HepG2 (cell line): ENCODE measurements around the gene TTBK2. TPM values are rescaled to one million over a fixed set of nuclear protein-coding genes. Genes with fewer than 3 reads are reported as not detected.

ENCODE experiments used
- ATAC-seq: fragments of 200-7000 bp; cut with Tn5 transposase; 3 replicates; pipeline ENCODE4 v1.9.1; 2020; ENCODE audit warnings: mild to moderate bottlenecking, moderate library complexity
- BruUV-seq: library from RNA; stranded (reverse); fragments of 400-500 nt; replicated peaks from 2 replicates; lab custom pipeline; 2021; lab: Mats Ljungman, UMichigan
- CTCF ChIA-PET: fragments of 300-600 bp; formaldehyde crosslinking; extraction: SDS; loops from one replicate; lab custom pipeline; 2021; ENCODE audit warnings: low total read pairs, inconsistent platforms, low intra/inter-chr PET ratio; lab: Yijun Ruan, JAX
- POLR2A ChIA-PET: fragments of 350-600 bp; sonication (Branson Sonifier 250); formaldehyde crosslinking; loops from one replicate; lab custom pipeline; 2020; ENCODE audit warnings: antibody characterized with exemption, inconsistent platforms; lab: Yijun Ruan, JAX
- DNase-seq: peaks from one replicate; pipeline ENCODE4 v3.0.0-alpha.2; 2015; ENCODE audit warnings: low spot score
- FAIRE-seq: peaks from 3 replicates; lab custom pipeline; 2011; peaks lifted over from hg19 to GRCh38; lab: Jason Lieb, UNC
- H2AFZ ChIP-seq: one replicate; pipeline ENCODE4 v1.6.1; 2011; ENCODE audit warnings: low read length, inconsistent platforms
- H3K27ac ChIP-seq: fragments of 300-600 bp; 3 replicates; pipeline ENCODE4 v1.8.0; 2011; ENCODE audit warnings: mixed run types, mild to moderate bottlenecking, mixed read lengths, low read length, inconsistent platforms; ENCODE audit not compliant: insufficient read depth; ENCODE audit errors: extremely low read length
- H3K27me3 ChIP-seq, 2 experiments: fragments of 200-600 bp in 1 of 2; 2 replicates in 1 of 2; 3 replicates in 1 of 2; pipeline versions ENCODE4 v1.6.0 to v1.8.0; 2011; ENCODE audit warnings: low read length in 2 of 2, mild to moderate bottlenecking in 2 of 2, moderate library complexity in 2 of 2, inconsistent platforms in 1 of 2; ENCODE audit not compliant: insufficient read depth in 2 of 2, control insufficient read depth in 1 of 2
- H3K36me3 ChIP-seq, 2 experiments: fragments of 200-600 bp in 1 of 2; replicated peaks in 1 of 2; 2 replicates in 1 of 2; 3 replicates in 1 of 2; pipeline versions ENCODE4 v1.5.1 to v1.8.0; 2011; ENCODE audit warnings: low read length in 2 of 2, inconsistent platforms in 1 of 2; ENCODE audit not compliant: insufficient read depth in 2 of 2, control insufficient read depth in 1 of 2
- H3K4me1 ChIP-seq: 2 replicates; pipeline ENCODE4 v1.5.1; 2012; ENCODE audit warnings: low read length, inconsistent platforms; ENCODE audit not compliant: insufficient read depth
- H3K4me2 ChIP-seq: 2 replicates; pipeline ENCODE4 v1.6.0; 2011; ENCODE audit warnings: low read depth, low read length, inconsistent platforms
- H3K4me3 ChIP-seq, 3 experiments: fragments of 200-600 bp in 1 of 3; sonication (generic), shearing (Covaris generic) in 1 of 3; replicated peaks in 1 of 3; 2 replicates each; pipeline ENCODE4 v1.5.1; 2011 to 2016; ENCODE audit warnings: low read length in 3 of 3, inconsistent platforms in 2 of 3, low read depth in 2 of 3, mild to moderate bottlenecking in 2 of 3, control low read depth in 1 of 3, mixed read lengths in 1 of 3; ENCODE audit not compliant: insufficient read depth in 1 of 3
- H3K79me2 ChIP-seq: one replicate; pipeline ENCODE4 v1.6.1; 2011; ENCODE audit warnings: low read length, inconsistent platforms; ENCODE audit not compliant: insufficient read depth
- H3K9ac ChIP-seq: 2 replicates; pipeline ENCODE4 v1.6.0; 2011; ENCODE audit warnings: mild to moderate bottlenecking, low read depth, low read length, inconsistent platforms; ENCODE audit not compliant: insufficient read depth
- H3K9me3 ChIP-seq: 2 replicates; pipeline ENCODE4 v1.5.1; 2012; ENCODE audit warnings: mild to moderate bottlenecking, low read length
- H4K20me1 ChIP-seq: 2 replicates; pipeline ENCODE4 v1.6.0; 2011; ENCODE audit warnings: inconsistent platforms, mild to moderate bottlenecking, low read length, moderate library complexity; ENCODE audit not compliant: insufficient read depth
- CSRNP2 ChIP-seq: sonication (generic); formaldehyde crosslinking; conservative IDR thresholded peaks from 2 replicates; pipeline ENCODE4 v1.8.0; 2022; ENCODE audit warnings: low read depth, missing genetic modification reagents
- DMTF1 ChIP-seq: sonication (generic); formaldehyde crosslinking; IDR thresholded peaks from 2 replicates; pipeline ENCODE4 v1.4.0; 2020; ENCODE audit warnings: mild to moderate bottlenecking, missing genetic modification reagents
- FOSL1 ChIP-seq: sonication (generic); formaldehyde crosslinking; IDR thresholded peaks from 2 replicates; pipeline ENCODE4 v1.9.0; 2021; ENCODE audit warnings: missing genetic modification reagents, borderline replicate concordance
- FOXO1 ChIP-seq: sonication (generic); formaldehyde crosslinking; IDR thresholded peaks from 2 replicates; pipeline ENCODE4 v1.4.0; 2020; ENCODE audit warnings: missing genetic modification reagents
- MATR3 ChIP-seq: sonication (generic); formaldehyde crosslinking; IDR thresholded peaks from 2 replicates; pipeline ENCODE4 v1.4.0; 2020; ENCODE audit warnings: missing genetic modification reagents
- PCBP2 ChIP-seq: fragments of 200-400 bp; formaldehyde crosslinking; optimal IDR thresholded peaks from 2 replicates; pipeline ENCODE3; 2018; ENCODE audit warnings: low read length, low read depth; ENCODE audit not compliant: poor library complexity, severe bottlenecking
- POLR2A ChIP-seq, 2 experiments: IDR thresholded peaks; 2 replicates each; pipeline ENCODE4 v1.6.1; 2011; ENCODE audit warnings: low read depth in 2 of 2, low read length in 2 of 2, mild to moderate bottlenecking in 1 of 2, moderate library complexity in 1 of 2; ENCODE audit not compliant: insufficient read depth in 1 of 2
- PREB ChIP-seq: sonication (generic); formaldehyde crosslinking; IDR thresholded peaks from 2 replicates; pipeline ENCODE4 v1.4.0; 2020; ENCODE audit warnings: missing genetic modification reagents
- RFXAP ChIP-seq: sonication (generic); formaldehyde crosslinking; IDR thresholded peaks from 2 replicates; pipeline ENCODE4 v1.4.0; 2020; ENCODE audit warnings: missing genetic modification reagents, borderline replicate concordance
- RXRA ChIP-seq: sonication (generic); formaldehyde crosslinking; IDR thresholded peaks from 2 replicates; pipeline ENCODE4 v1.5.1; 2020; ENCODE audit warnings: missing genetic modification reagents
- SMARCE1 ChIP-seq: fragments of 450-650 bp; IDR thresholded peaks from 2 replicates; pipeline ENCODE4 v1.6.1; 2017; ENCODE audit warnings: borderline replicate concordance
- SNRNP70 ChIP-seq: fragments of 200-400 bp; formaldehyde crosslinking; IDR thresholded peaks from 2 replicates; pipeline ENCODE4 v1.6.1; 2017; ENCODE audit warnings: mild to moderate bottlenecking, low read depth, low read length, moderate library complexity
- ZNF17 ChIP-seq: sonication (generic); formaldehyde crosslinking; IDR thresholded peaks from 2 replicates; pipeline ENCODE4 v1.5.0; 2020; ENCODE audit warnings: mild to moderate bottlenecking, missing genetic modification reagents
- ZNF512B ChIP-seq: sonication (generic); formaldehyde crosslinking; IDR thresholded peaks from 2 replicates; pipeline ENCODE4 v1.5.1; 2020; ENCODE audit warnings: missing genetic modification reagents, mild to moderate bottlenecking, borderline replicate concordance
- ZNF737 ChIP-seq: sonication (generic); formaldehyde crosslinking; IDR thresholded peaks from 2 replicates; pipeline ENCODE4 v1.5.0; 2020; ENCODE audit warnings: missing genetic modification reagents, mild to moderate bottlenecking, borderline replicate concordance
- ZNF747 ChIP-seq: sonication (generic); formaldehyde crosslinking; IDR thresholded peaks from 2 replicates; pipeline ENCODE4 v1.8.1; 2023; ENCODE audit warnings: missing genetic modification reagents, mild to moderate bottlenecking, borderline replicate concordance
- ZNF780A ChIP-seq: sonication (generic); formaldehyde crosslinking; IDR thresholded peaks from 2 replicates; pipeline ENCODE4 v1.8.0; 2022; ENCODE audit warnings: mild to moderate bottlenecking, missing genetic modification reagents, moderate library complexity
- WGBS: methylation state at CpG from one replicate; pipeline ENCODE4 v1.1.6; 2017; ENCODE audit warnings: low lambda C conversion rate; 5-methylcytosine and 5-hydroxymethylcytosine counted together
- in situ Hi-C: cut with HindIII; loops from 2 replicates; pipeline ENCODE4 v1.10.0; 2017; ENCODE audit warnings: low pct_unique_long_range_greater_than_20kb; ENCODE audit not compliant: extremely low pct_ligation_motif_present
- intact Hi-C: fragments of 100-400 bp; cut with micrococcal nuclease; formaldehyde crosslinking; loops from one replicate; pipeline ENCODE4 v1.10.0; 2022; ENCODE audit not compliant: unreplicated experiment
- polyA plus RNA-seq, 8 experiments: library from polyadenylated mRNA; depleted of rRNA in 3 of 8; stranded (reverse) in 7 of 8; unstranded in 1 of 8; fragments of >200 nt; fragmentation: Illumina TruSeq in 4 of 8; extraction: Trizol in 4 of 8; gene quantifications; 2 replicates each; pipeline versions ENCODE4 v1.2.1 to v1.2.3, GENCODE V29; 2011 to 2016; ENCODE audit warnings: low read depth in 4 of 8, missing spikeins in 1 of 8, mixed read lengths in 1 of 8; ENCODE audit not compliant: insufficient read depth in 1 of 8
- total RNA-seq, 5 experiments: library from RNA; depleted of rRNA; stranded (reverse); fragments of >200 nt; fragmentation: Illumina TruSeq; extraction: Trizol; gene quantifications; 2 replicates each; pipeline ENCODE4 v1.2.3, GENCODE V29; 2016; ENCODE audit warnings: low read depth in 1 of 5

Gene TTBK2
- total and polyA plus RNA-seq, 2 of the 13 experiments (the other 11 are each of a cell fraction or from before 2014, with no cell fraction given), result 5.1 to 7.4 TPM

- TF ChIP-seq PREB (CRISPR knock-in tag), result no peak
- no peak for TF ChIP-seq ZNF17
- no peak for TF ChIP-seq PCBP2
- no peak for TF ChIP-seq SMARCE1
- TF ChIP-seq FOSL1 (CRISPR knock-in tag), result no peak
- no peak for TF ChIP-seq SNRNP70
- TF ChIP-seq ZNF780A (CRISPR knock-in tag), result no peak
- no peak for TF ChIP-seq CSRNP2 (CRISPR knock-in tag)
- no peak for TF ChIP-seq RXRA (CRISPR knock-in tag)
These were observed 94.2 kb downstream of the TTBK2 start (continued) for GRCh38 chr15:42826251-42826890.

- Histone ChIP-seq H3K9me3 (no peaks in the 10 kb centered on the region), H3K79me2 (no peaks in the 10 kb centered on the region), H3K4me1 (no peaks in the 10 kb centered on the region), H3K4me3 (no peak overlapping the region), H2AFZ (no peak overlapping the region), H3K27me3 (no peaks in the 10 kb centered on the region), H3K4me2 (no peak overlapping the region), H3K27ac (no peak overlapping the region), H3K36me3 (no peaks in the 10 kb centered on the region; a peak in 1 of 5 replicates), H4K20me1 (no peaks in the 10 kb centered on the region), H3K9ac (no peak overlapping the region)
- CTCF ChIA-PET, result no interaction called here
- POLR2A ChIA-PET, result no interaction called here
- ATAC-seq (no peak), DNase-seq (no peak), FAIRE-seq (no peak)
- WGBS, result 92% methylated on average over 8 of the region's 8 CpGs
- intact Hi-C loops, result no loop called here
- BruUV-seq, result no TSS peak
- in situ Hi-C loops, result no loop called here
- no peak for TF ChIP-seq POLR2A (IDR thresholded peaks at IDR 0.05; ENCODE audit: insufficient read depth in 1 of 2, low read depth in 2 of 2, low read length in 2 of 2)
- TF ChIP-seq RFXAP (CRISPR knock-in tag), result no peak
- no peak for TF ChIP-seq FOXO1 (CRISPR knock-in tag)
- TF ChIP-seq DMTF1 (CRISPR knock-in tag), result no peak
- TF ChIP-seq ZNF747 (CRISPR knock-in tag), result no peak
- TF ChIP-seq ZNF512B (CRISPR knock-in tag), result no peak
- TF ChIP-seq MATR3, result no peak
- no peak for TF ChIP-seq ZNF737 (CRISPR knock-in tag)
These were observed 95.0 kb downstream of the TTBK2 start for GRCh38 chr15:42825599-42825998.
